Fibroblast of skin of right biceps (primary cell): ENCODE data around the gene DCTD.
A peak's percentile ranks its signal among the peaks of the same experiment; 100 is the strongest.
"Not testable (repeated sequence)": the region's sequence is repeated elsewhere in the genome, so short reads cannot be mapped to it uniquely, and the experiment has no call there.

Experiments used
- DNase-seq: peaks from one replicate; pipeline ENCODE4 v3.0.0-alpha.2; 2013

The DCTD gene

DNA sequence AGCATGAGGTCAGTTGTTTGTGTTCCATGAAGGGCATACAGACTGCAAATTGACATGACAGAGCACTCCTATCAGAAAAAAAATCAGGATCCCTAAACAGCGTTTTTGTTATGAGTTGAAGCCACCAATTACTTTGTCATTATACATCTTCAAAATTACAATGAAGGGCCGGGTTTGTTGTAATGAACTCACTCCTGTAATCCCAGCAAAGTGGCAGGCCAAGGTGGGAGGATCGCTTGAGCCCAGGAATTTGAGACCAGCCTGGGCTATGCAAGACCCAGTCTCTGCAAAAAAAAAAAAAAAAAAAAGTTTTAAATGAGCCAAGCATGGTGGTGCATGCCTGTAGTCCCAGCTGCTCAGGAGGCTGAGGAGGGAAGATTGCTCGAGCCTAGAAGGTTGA is 3.5 kb upstream of the DCTD start:
- DNase-seq: no peak

DNA sequence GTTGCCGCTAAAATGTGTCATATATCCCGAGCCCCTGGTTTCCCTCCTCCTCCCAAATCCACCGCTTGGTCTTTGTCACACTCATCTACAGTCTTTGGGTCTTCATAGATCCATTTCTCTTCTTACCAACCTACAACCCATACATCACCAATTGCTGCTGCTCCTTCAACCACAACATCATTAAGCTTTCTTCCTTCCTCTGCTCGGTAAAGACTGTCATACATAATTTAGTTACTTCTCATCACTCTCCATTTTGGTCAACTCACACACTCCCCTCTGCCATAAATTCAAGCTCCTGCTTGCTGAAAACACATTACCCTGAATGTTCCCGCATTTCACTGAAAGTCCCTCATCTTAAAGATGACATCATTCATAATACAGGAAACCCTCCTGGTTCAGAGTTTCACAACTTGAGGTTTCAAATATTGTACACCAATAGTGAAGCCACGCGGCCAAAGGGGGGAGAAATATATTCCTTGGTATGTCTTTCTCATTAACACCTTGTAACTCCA is 1.7 kb upstream of the DCTD start:
- DNase-seq: peak; percentile 53

DNA sequence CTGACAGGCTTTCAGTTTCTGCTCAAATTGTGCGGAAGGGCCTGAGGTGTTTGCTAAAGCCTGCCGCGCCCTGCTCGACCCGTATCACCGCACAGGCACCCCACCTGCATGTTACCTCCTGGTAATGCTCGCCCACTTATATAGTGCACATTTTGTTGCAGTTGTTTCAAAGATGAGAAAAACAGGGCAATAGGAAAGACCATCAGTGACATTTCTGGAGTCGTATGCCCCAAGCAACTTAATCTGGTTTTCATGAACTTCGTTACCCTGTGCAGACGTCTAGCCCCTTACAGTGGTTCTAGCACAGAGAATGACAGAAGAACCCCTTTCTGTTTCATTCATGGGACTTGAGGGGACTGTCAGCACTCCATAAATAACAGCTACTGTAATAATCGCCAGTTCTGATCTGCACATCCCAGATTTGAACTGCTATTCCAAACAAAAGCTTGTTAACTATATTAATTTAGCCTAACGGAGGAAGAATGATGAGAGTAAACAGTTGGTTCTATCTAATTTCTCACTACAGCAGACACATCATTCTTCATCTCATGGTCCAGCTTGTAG is 940 bp upstream of the DCTD start:
- no peak for DNase-seq

DNA sequence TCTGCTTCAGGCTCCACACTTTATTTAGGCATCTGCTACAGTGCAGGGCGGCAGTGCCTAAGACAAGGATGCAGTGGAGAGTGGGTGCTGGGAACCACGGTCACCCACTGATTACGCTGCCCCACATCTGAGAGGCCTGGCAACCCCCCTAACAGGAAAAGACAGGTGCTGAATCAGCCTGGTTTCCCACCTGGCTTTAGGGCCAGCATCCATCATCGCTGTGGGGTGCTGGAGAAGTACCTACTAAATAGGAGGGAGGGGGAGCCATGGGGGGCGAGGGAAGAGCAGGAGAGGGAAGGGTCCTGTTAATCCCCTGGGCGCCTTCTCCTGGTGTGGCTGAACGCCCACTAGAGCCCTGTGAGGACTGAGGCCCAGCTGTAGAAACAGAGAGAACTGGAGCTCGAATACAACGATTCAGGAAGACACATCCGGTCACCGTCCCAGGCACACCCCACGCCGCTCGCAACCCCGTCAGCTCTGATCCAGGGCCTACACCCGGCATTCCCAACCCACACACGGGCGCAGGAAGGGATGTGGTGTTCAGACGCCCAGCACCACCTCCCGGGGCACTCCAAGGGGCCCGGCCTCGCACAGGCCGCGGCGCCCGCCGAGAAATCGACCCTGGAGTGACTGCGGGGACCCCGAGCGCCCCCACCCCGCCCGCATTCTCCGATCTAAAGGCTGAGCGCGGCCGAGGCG is 554 bp downstream of the DCTD start:
- DNase-seq: peak; percentile 73

DNA sequence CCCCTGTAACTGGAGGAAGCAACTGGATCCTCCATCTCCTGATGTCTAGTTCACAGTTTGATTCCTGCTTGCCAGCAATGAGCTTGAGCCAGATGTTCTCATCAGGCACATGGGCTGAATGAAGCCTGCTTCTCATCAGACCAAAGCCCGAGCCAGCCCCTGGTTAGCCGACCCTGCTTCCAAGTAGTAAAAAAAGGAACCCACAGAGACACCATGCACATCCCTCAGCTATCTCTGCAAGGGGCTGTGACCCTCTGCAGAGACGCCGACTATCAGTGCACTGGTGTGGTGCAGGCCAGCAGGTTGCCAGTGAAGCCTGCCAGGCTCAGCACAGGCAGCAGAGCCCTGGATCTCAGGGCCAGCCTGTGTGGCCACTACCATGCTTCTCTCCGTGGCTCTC is 2.8 kb downstream of the DCTD start:
- DNase-seq: no peak

DNA sequence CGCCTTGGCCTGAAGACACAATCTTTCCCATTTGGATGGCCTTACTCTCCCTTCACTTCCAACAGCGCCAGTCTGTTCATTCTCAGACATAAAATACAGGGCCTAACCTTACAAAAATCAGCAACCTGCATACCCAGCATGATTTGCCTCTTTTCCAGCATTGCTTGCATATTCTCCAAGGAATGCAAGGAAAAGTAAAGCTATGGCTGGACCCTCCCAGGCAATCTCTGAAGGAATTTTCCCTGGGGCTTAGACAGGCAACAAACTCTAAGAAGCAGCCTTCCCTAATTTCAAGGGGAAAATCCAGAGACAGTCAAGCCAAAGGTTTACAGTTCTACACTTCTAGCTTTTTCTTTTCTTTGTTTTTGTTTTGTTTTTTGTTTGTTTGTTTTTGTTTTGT is 3.6 kb downstream of the DCTD start:
- DNase-seq: no peak

DNA sequence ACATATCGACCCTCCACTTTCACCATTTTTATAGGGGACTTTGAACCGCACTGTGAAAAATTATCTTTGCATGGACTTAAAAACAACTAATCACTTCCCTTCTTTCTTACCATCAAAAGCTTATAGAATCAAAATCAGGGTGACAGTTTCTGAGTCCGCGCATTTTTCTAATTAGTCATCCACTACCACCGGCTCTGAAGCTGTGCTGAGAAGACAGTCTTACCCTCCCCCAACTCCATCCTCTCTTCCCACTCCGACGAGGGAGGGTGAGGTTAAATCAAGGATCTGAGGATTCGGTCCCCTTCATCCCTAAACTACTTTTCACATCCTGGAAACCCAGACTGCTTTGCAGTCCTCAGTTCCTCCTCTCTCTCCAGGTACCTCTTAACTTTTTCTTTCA is 4.2 kb downstream of the DCTD start:
- peak; percentile 23 for DNase-seq

DNA sequence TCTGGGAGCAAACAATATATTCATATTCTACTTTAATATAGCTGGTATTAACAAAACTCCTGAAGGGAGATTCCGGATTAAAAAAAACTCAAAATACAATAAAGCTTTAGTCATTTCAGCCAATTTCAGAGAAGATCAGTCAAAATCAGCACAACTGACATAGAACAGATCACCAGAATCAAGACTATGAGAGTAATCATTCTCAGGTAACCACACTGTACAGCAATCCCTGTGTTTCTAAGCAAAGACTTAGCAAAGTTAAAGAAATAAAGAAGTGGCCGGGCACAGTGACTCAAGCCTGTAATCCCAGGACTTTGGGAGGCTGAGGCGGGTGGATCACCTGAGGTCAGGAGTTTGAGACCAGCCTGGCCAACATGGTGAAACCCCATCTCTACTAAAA is 9.1 kb downstream of the DCTD start:
- DNase-seq: no peak

DNA sequence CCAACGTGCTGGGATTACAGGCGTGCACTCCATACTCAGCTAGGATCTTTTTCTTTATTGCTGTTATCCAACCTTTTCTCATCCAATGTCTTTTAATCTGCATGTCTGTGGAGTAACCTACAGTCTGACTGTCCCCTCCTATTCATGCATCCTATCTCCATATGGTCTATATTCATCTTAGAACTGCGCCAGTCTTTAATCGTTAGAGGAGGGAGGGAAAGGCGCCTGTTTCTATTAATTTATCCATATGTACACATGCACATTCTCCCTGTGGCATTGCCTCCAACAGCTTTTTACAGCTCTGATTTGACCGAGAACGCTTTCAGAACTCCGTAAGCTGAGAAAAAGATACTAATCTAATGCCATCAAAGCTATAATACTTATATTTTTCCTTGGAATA is 9.8 kb downstream of the DCTD start:
- no peak for DNase-seq

DNA sequence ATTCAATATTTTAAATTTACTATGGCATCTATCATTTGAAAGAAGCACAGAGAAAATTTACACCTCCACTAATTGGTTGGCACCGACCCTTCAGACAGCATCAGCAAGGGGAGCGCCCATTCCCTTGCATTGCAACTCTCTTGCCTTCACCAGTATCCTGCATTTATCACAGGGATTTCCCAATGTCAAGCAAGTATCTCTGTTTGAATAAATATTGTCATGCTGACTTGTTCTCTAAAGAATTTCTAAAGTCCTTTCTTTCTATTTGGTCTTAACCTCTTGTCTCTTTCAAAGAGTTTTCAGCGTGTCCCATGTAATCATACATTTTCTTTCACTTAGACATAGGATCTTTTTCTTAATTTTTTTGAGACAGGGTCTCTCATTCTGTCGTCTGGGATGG is 10.4 kb downstream of the DCTD start:
- DNase-seq: no peak

DNA sequence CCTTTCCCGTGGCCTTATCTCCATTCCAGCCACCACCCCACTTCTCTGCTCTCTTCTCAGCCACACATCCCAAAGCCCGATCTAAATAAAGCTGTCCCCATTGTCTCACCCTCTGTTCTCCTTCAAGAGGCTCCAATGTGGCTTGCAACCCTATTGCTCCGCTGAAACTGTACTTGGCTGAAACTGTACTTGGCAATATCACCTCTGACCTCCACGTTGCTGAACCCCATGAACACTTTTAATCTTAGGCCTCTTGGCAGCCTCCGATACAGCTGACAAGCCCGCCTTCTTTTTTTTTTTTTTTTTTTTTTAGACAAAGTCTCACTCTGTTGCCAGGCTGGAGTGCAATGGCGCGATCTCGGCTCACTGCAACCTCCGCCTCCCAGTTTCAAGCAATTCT is 12.1 kb downstream of the DCTD start:
- no peak for DNase-seq

DNA sequence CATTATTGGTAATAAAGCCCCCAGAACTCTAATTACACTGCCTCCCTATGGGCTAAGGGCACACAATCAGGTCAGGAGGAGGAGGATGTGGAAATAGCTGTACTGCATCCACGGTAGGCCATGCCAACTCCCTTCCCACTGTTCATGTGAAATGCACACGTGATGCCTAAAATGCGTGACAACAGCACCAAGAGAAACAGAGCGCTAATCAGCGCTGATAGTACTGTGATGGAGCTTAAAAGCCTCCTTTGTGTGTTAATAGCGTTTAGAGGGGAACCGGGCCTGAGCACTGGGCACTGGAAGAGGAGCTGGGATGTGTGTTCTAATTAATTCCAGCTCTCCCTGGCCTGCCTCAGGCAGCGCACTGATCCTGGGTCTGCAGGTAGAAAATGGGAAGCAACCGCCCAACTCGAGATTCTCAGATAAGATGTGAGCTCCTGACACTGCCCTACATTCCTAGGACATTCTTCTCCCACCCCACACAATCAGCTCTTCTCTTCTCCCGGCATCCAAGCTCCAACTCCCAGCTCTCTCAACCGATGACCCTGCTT is 12.9 kb downstream of the DCTD start:
- DNase-seq: no peak

DNA sequence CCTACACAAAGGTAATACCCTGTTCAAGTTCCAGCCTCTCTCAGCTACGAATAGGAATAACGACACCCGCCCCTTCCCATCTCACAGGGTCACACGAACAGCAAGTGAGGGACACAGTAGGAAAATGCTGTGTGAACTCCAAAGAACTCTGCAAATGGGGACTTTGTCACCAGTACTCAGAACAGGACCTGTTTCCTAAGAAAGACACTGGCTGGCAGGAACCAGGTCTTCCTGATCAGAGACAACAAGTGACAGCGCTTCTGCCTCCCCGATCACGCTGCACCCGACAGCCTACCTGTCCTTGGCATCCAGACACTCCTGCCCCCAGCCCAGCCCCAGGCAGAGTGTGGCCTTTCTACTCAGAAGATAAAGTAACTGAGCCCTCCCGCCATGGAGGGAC is 14.2 kb downstream of the DCTD start:
- DNase-seq: no peak

DNA sequence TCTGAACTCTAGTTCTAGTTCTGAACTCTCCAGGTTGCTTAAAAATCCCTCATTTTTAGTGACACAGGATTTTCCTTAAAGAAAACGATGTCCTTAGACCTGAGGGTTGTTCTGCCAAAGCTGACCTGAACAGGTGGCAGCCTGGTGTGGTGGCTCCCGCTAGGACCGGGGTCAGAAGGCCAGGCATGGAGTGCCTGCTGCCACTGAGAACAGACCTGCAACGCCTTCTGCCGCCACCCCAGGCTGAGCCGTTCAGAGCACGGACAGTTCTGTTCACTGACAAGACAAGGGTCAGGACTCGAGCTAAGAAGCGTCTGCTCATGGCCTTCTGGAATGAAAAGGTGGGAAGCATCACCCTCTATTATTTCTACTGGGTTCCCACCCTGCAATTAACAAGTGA is 15.8 kb downstream of the DCTD start:
- DNase-seq: no peak

DNA sequence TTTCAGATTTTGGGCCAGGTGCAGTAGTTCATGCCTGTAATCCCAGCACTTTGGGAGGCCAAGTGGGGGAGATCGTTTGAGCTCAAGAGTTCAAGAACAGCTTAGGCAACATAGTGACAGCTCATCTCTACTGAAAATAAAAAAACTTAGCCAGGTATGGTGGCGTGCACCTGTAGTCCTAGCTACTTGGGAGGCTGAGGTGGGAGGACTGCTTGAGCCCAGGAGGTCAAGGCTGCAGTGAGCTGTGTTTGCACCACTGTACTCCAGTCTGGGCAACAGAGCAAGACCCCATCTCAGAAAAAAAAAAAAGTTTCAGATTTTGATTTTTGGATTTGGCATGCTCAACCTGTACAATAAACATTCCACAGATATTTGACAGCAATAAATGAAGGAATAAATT is 17.2 kb downstream of the DCTD start:
- DNase-seq: not testable (repeated sequence)

DNA sequence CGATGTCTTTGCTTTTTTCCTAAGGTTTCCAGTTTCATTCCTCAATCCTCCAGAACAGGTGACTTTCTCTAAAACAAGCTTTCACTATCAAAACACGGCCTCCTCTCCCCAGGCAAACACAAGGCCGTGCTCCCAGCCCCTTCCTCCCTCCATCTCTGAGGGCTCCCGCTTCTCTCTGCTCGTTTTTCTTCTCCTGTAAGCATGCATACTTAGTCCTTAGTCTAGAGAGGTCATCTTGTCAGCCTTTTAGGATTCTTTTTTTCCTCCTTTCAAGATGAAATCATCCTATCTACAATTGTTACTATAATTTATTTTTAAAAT is 18.7 kb downstream of the DCTD start:
- DNase-seq: no peak

DNA sequence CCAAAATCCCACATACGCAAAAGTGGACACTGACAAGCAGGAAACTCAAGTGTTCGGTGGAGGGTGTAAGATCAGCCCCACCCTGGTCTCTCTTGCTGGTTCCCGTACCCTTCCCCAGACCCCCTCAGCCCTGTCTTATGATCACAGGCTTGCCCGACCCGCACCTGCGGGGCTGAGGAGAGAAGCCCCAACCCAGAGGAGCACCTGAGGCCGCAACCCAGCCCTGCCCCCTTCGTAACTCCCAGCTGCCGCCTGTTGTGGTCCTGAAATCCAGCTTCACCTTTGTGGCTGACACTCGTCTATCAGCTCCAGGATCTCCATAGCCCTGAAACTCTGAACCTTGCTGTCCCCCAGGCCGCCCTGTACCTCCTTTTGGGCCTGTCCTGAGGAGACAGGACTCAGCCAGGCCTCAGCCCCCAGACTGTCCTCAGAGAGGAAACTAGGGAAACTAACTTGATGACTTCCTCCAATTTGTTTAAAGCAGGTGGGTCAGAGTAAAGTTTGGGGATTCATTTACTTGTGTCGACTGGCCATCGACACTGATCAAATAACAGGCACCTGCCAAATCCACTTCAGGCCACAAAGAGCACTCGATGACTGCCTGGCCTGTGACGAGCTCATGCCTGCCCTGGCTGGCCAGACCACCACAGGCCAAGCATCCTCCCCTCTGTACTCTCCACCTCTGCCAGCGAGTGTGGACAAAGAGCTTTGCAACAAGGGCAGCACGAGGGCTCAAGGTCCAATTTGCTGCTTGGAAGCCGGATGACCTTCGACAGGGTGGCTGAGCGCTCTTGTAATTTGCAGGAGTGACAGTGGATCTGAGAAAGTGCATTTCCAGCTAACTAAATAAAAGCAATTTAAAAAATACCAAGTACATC is 19.3 kb downstream of the DCTD start:
- no peak for DNase-seq

DNA sequence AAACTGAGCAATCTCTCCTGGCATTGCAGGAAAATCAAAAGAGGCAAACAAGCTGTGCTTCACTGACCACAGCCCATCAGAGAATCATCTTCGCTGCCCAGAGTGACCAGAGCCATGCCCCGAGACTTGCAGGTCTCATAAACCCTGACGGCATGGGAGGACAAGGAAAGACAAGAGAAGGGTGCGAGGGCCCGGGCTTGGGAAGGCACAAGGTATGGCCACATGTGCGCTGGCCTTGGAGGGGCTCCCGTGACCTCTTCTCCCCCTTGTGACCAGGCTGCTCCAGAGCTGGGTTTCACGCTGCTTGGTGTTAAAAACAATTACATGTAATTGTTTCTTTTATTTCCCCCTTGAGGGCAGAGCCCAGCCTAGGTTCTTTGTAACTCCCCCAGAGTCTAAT is 20.8 kb downstream of the DCTD start:
- DNase-seq: no peak

DNA sequence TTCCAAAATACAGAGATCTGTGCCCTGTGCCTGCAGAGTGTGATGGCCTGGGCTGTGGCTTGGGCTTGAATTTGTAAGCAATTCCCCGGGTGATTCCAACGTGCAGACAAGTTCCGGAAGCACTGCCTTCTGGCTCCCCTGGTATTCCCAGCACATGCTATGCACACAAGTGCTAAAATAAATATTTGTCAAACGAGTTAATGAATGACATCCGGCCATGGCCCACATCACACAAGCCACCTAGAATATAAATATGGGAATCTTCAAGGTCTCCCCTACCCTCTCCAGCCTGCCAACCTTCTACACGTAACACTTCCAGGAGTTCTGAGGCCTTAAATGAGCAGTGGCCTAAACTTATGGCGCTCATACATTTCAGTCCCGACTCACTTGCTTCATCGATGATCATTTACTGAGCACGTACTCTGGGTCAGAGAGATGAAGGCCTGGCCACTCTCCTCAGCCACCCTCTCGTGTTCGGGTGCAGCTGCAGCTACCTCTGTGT is 21.3 kb downstream of the DCTD start:
- DNase-seq: no peak

DNA sequence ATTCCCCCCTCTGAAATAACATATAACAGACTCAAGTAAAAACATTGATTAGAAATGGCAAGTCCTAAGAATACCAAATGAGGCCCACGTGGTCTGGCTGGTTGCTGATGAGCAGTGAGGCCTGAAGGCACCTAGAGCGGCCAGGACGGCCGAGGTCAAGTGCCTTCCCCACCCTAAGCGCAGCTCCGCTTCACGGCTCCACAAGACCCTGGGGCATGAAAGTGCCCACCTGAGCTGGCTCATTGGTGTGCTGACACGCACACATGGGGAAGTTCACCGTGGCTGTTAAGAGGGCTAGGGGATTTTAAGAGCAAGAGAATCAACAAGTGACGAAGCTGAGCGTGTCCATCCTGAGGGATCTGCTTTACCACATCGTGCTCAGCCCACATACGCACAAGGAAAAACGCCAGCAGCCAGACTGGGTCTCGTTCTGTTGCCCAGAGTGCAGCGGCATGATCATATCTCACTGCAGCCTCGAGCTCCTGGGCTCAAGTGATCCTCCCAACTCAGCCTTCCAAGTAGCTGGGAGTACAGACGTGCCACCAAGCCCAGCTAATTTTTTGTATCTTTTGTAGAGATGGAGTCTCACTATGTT is 22.4 kb downstream of the DCTD start:
- DNase-seq: no peak

DNA sequence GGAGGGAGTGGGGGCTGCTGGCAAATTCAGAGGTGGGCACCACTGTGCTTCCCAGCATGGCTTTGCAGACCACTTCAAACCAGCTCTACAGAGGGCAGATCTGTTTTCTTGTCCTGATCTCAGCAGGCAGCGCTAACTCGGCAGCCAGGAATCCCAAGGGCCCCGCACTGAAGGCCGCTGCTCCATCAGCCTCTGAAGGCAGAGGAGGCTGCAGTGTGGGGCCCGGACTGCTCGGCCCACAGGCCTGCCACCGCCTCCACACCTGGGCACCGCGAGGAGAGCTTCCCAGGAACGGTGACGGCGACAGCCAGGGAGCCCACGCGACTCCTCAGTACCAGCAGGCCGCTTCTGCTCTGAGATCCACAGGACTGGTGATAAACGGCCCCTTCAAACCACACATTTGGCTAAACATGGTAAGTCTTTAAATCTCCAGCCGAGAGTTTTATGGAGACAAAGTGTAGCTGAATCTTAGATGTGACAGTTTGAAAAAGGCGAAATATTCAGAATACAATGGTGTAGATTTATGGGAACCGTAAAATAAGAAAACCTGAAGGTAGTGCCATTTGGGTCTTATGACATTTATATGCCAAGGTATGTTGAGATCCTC is 23.6 kb downstream of the DCTD start:
- DNase-seq: no peak

DNA sequence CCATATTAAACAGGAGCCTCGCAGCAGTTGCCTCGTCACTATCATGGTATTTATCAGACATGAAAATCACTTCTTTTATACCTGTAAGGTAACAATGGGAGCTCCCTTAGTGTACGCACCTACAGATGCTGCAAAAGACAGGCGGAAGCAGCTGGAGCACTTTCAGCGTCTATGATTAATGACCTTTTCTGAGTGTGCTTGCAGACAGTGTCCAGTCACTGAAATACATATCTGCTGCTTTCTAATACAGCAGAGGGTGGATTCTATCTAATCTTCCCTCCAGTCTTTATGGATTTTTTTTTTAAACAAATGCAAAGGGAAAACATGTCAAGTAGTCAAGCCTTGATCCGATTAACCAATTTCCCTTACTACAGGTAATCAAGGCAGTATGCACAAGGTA is 24.1 kb downstream of the DCTD start:
- DNase-seq: no peak

DNA sequence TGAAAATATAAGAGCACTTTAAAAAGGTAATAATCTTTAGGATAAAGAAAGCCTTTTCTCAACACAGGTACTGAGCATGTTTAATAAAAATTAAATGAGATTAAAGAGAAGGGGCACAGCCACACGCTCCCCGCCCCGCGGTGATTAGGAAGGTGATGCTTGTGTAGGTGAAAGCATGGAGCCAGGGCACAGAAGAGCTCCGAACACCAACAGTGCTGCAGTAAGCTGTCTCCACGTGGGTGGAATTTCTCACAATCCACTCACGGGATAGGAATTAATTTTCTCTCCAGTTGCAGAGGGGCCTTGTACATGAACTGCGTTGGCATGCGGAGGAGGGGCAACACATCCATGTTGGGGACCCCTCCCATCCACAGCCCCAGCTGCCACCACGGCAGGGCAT is 27.0 kb downstream of the DCTD start:
- DNase-seq: no peak
